CD4-positive, alpha-beta T cell treated with Interleukin-17A for 1 hour (primary cell): ENCODE measurements around the gene VSIR.

ENCODE experiments used
- DNase-seq: peaks from one replicate; pipeline ENCODE4 v3.0.0-alpha.2; 2020

The VSIR gene

GRCh38 chr10:71763352-71764127 lies 9.8 kb downstream of the VSIR start:
- DNase-seq, result no peak

- DNase-seq, result no peak
Measured at GRCh38 chr10:71762324-71762723, 11.0 kb downstream of the VSIR start.

- DNase-seq, result no peak
Measured at GRCh38 chr10:71761541-71762113, 11.7 kb downstream of the VSIR start.

- no peak for DNase-seq
Measured at GRCh38 chr10:71761105-71761511, 12.2 kb downstream of the VSIR start.

- DNase-seq, result no peak
Measured at GRCh38 chr10:71757399-71757922, 15.9 kb downstream of the VSIR start.

GRCh38 chr10:71756311-71757191 lies 16.8 kb downstream of the VSIR start:
- peak; percentile 58 for DNase-seq

- DNase-seq, result no peak
Measured at GRCh38 chr10:71755179-71755879, 18.0 kb downstream of the VSIR start.

- DNase-seq, result no peak
Measured at GRCh38 chr10:71754562-71754961, 18.8 kb downstream of the VSIR start.

GRCh38 chr10:71753960-71754505 lies 19.3 kb downstream of the VSIR start:
- no peak for DNase-seq

- DNase-seq, result peak; percentile 42
Measured at GRCh38 chr10:71753091-71753959, 20.0 kb downstream of the VSIR start.

- no peak for DNase-seq
Measured at GRCh38 chr10:71752391-71753090, 20.8 kb downstream of the VSIR start.

GRCh38 chr10:71751515-71752224 lies 21.6 kb downstream of the VSIR start:
- no peak for DNase-seq

- no peak for DNase-seq
Measured at GRCh38 chr10:71750986-71751385, 22.3 kb downstream of the VSIR start.

GRCh38 chr10:71750124-71750841 lies 23.0 kb downstream of the VSIR start:
- DNase-seq, result no peak

- DNase-seq, result no peak
Measured at GRCh38 chr10:71749396-71749795, 23.9 kb downstream of the VSIR start.

- peak; percentile 88 for DNase-seq
Measured at GRCh38 chr10:71748671-71749191, 24.6 kb downstream of the VSIR start.

- DNase-seq, result no peak
Measured at GRCh38 chr10:71747551-71748523, 25.5 kb downstream of the VSIR start.

GRCh38 chr10:71747039-71747531 lies 26.2 kb downstream of the VSIR start:
- no peak for DNase-seq
